ENCODE results near the gene FHAD1.
A peak's percentile ranks its signal among the peaks of the same experiment; 100 is the strongest.

FHAD1 gene

GRCh38 chr1:15238789-15239188, 8.2 kb upstream of the FHAD1 start:
- Histone ChIP-seq H3K36me3 (ENCODE audit: control insufficient read depth, insufficient read depth, low read length) (no peaks in the 10 kb centered on the region), H3K4me3 (ENCODE audit: low read depth, low read length) (no peak overlapping the region), H3K9me3 (ENCODE audit: control insufficient read depth, insufficient read depth, low read length) (no peaks in the 10 kb centered on the region), H3K4me1 (ENCODE audit: control insufficient read depth, insufficient read depth, low read length) (no peaks in the 10 kb centered on the region), H3K27me3 (ENCODE audit: control insufficient read depth, insufficient read depth, low read length) (no peaks in the 10 kb centered on the region), H3K9ac (ENCODE audit: low read depth, low read length) (no peak overlapping the region)

- Histone ChIP-seq H3K4me1 (ENCODE audit: control insufficient read depth, insufficient read depth, low read length) (peaks cover 3% of the 10 kb centered on the region), H3K4me3 (ENCODE audit: low read depth, low read length) (no peak overlapping the region), H3K9ac (ENCODE audit: low read depth, low read length) (no peak overlapping the region), H3K36me3 (ENCODE audit: control insufficient read depth, insufficient read depth, low read length) (no peaks in the 10 kb centered on the region), H3K27me3 (ENCODE audit: control insufficient read depth, insufficient read depth, low read length) (no peaks in the 10 kb centered on the region), H3K9me3 (ENCODE audit: control insufficient read depth, insufficient read depth, low read length) (no peaks in the 10 kb centered on the region)
Measured at GRCh38 chr1:15242766-15243165, 4.3 kb upstream of the FHAD1 start.

DNA sequence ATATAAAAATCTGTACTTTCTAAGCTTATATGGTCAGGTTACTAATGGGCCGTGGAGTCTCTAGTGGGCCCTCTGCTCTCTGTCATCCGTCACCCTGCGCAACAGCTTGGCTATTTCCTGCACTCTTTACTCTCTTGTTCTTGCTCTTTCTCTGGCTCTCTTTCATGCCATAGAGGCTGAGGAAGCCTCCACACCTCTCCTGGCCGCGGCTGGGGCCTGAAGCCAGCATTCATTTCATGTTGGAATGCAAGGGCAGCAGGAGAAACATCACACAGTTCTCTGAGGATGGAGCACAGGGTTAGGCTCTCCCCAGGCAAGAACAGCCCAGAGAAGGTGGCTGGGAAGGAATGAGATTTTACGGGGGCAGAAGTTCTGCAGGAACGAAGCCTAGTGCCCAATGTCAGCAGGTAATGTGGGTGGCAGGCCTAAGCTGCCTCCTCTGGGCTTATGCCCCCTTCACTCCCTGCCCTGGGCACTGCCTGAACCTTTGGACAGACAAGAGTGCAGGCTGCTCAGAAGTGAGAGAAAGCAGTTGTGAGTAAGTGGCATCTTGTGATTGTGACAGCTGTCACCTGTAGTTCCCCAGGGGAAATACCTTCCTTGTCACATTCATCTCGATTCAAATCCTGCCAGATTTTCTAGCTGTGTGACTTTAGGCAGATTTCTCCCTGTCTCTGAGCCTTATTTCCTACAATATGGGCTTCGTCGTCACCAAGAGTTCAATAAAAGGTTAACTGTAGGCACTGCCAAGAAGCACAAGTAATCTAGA, 3.6 kb upstream of the FHAD1 start:
- Histone ChIP-seq H3K4me1 (ENCODE audit: control insufficient read depth, insufficient read depth, low read length) (peaks cover 3% of the 10 kb centered on the region), H3K4me3 (ENCODE audit: low read depth, low read length) (no peak overlapping the region)

DNA sequence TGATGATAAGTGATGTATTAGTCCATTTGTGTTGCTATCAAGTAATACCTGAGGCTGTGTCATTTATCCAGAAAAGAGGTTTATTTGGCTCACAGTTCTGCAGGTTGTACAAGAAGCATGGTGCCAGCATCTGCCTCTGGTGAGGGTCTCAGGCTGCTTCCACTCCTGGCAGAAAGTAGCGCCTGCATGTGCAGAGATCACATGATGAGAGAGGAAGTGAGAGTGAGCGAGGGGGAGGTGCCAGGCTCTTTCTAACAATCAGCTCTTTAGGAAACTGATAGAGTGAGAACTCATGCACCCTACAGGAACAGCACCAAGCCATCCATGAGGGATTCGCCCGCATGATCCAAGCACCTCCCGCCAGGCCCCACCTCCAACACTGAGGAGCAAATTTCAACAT, 2.2 kb upstream of the FHAD1 start:
- H3K9ac ChIP-seq (ENCODE audit: low read depth, low read length) = no peak overlapping the region
- no peaks in the 10 kb centered on the region for H3K27me3 ChIP-seq (ENCODE audit: control insufficient read depth, insufficient read depth, low read length)
- peaks cover 3% of the 10 kb centered on the region for H3K4me1 ChIP-seq (ENCODE audit: control insufficient read depth, insufficient read depth, low read length)
- H3K4me3 ChIP-seq (ENCODE audit: low read depth, low read length) = no peak overlapping the region
- no peaks in the 10 kb centered on the region for H3K36me3 ChIP-seq (ENCODE audit: control insufficient read depth, insufficient read depth, low read length)
- no peaks in the 10 kb centered on the region for H3K9me3 ChIP-seq (ENCODE audit: control insufficient read depth, insufficient read depth, low read length)

More for the DNA sequence above, 3.6 kb upstream of the FHAD1 start:
- H3K36me3 ChIP-seq (ENCODE audit: control insufficient read depth, insufficient read depth, low read length) = no peaks in the 10 kb centered on the region
- H3K9ac ChIP-seq (ENCODE audit: low read depth, low read length) = peak overlapping the region; percentile 24
- no peaks in the 10 kb centered on the region for H3K9me3 ChIP-seq (ENCODE audit: control insufficient read depth, insufficient read depth, low read length)
- H3K27me3 ChIP-seq (ENCODE audit: control insufficient read depth, insufficient read depth, low read length) = no peaks in the 10 kb centered on the region

GRCh38 chr1:15245593-15246360, 1.2 kb upstream of the FHAD1 start:
- Histone ChIP-seq H3K27me3 (ENCODE audit: control insufficient read depth, insufficient read depth, low read length) (no peaks in the 10 kb centered on the region), H3K36me3 (ENCODE audit: control insufficient read depth, insufficient read depth, low read length) (no peaks in the 10 kb centered on the region), H3K4me3 (ENCODE audit: low read depth, low read length) (no peak overlapping the region), H3K9ac (ENCODE audit: low read depth, low read length) (no peak overlapping the region), H3K4me1 (ENCODE audit: control insufficient read depth, insufficient read depth, low read length) (peaks cover 3% of the 10 kb centered on the region), H3K9me3 (ENCODE audit: control insufficient read depth, insufficient read depth, low read length) (no peaks in the 10 kb centered on the region)

DNA sequence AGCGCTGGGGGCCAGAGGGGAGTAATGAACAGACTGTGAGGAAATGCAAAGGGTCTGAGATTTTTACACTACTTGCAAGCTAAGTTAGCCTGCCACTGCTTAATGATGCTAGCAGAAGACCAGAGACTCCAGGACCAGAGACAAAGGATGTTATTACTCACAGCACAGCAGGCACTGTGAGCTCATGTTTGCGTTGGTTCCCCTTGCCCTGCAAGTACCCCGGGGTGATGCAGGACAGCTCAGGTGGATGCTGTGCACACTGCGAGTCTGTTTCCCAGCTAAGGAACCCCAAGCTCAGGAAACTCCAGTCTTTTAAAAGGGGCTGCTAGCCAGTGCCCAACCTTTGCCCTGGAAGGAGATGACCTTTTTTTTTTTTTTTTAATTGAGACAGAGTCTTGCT, 1.2 kb downstream of the FHAD1 start:
- Histone ChIP-seq H3K4me1 (ENCODE audit: control insufficient read depth, insufficient read depth, low read length) (peaks cover 3% of the 10 kb centered on the region), H3K36me3 (ENCODE audit: control insufficient read depth, insufficient read depth, low read length) (no peaks in the 10 kb centered on the region), H3K27me3 (ENCODE audit: control insufficient read depth, insufficient read depth, low read length) (no peaks in the 10 kb centered on the region), H3K4me3 (ENCODE audit: low read depth, low read length) (no peak overlapping the region), H3K9ac (ENCODE audit: low read depth, low read length) (no peak overlapping the region), H3K9me3 (ENCODE audit: control insufficient read depth, insufficient read depth, low read length) (no peaks in the 10 kb centered on the region)

GRCh38 chr1:15249081-15249480, 2.1 kb downstream of the FHAD1 start:
- Histone ChIP-seq H3K4me1 (ENCODE audit: control insufficient read depth, insufficient read depth, low read length) (peaks cover 3% of the 10 kb centered on the region), H3K27me3 (ENCODE audit: control insufficient read depth, insufficient read depth, low read length) (no peaks in the 10 kb centered on the region), H3K4me3 (ENCODE audit: low read depth, low read length) (no peak overlapping the region), H3K36me3 (ENCODE audit: control insufficient read depth, insufficient read depth, low read length) (no peaks in the 10 kb centered on the region), H3K9me3 (ENCODE audit: control insufficient read depth, insufficient read depth, low read length) (no peaks in the 10 kb centered on the region), H3K9ac (ENCODE audit: low read depth, low read length) (no peak overlapping the region)

GRCh38 chr1:15251857-15252835, 5.1 kb downstream of the FHAD1 start:
- Histone ChIP-seq H3K36me3 (ENCODE audit: control insufficient read depth, insufficient read depth, low read length) (no peaks in the 10 kb centered on the region), H3K4me3 (ENCODE audit: low read depth, low read length) (no peak overlapping the region), H3K4me1 (ENCODE audit: control insufficient read depth, insufficient read depth, low read length) (no peaks in the 10 kb centered on the region), H3K9me3 (ENCODE audit: control insufficient read depth, insufficient read depth, low read length) (no peaks in the 10 kb centered on the region), H3K27me3 (ENCODE audit: control insufficient read depth, insufficient read depth, low read length) (no peaks in the 10 kb centered on the region), H3K9ac (ENCODE audit: low read depth, low read length) (no peak overlapping the region)

- Histone ChIP-seq H3K4me3 (ENCODE audit: low read depth, low read length) (no peak overlapping the region), H3K4me1 (ENCODE audit: control insufficient read depth, insufficient read depth, low read length) (no peaks in the 10 kb centered on the region), H3K36me3 (ENCODE audit: control insufficient read depth, insufficient read depth, low read length) (no peaks in the 10 kb centered on the region), H3K9ac (ENCODE audit: low read depth, low read length) (no peak overlapping the region), H3K27me3 (ENCODE audit: control insufficient read depth, insufficient read depth, low read length) (no peaks in the 10 kb centered on the region), H3K9me3 (ENCODE audit: control insufficient read depth, insufficient read depth, low read length) (no peaks in the 10 kb centered on the region)
Measured at GRCh38 chr1:15254559-15254958, 7.5 kb downstream of the FHAD1 start.

DNA sequence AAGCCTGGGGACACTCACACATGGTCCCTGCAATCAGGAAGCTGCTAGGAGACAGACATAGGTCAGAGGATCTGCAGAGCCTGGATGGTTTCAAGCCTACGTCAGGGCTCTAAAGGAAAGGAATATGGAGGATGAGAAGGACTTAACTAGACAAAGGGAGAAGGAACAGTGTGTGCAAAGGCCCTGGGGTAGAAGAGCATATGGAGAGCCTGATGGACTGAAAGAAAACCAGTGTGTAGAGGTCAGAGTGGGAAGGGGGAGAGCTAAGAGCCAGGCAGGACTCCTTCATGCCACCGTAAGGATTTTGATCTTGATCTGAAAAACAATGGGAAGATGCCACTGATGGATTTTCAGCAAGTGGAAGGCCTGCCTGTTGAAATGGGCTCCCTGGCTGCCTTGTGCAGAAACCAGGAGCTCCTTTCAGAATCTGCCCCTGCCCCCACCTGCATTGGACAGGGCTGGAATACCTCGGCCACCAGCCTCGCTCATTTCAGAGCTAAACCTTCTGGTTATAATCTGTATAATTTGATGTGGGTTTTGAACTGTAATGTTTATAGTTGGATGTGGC, 8.6 kb downstream of the FHAD1 start:
- no peak overlapping the region for H3K9ac ChIP-seq (ENCODE audit: low read depth, low read length)
- no peaks in the 10 kb centered on the region for H3K27me3 ChIP-seq (ENCODE audit: control insufficient read depth, insufficient read depth, low read length)

DNA sequence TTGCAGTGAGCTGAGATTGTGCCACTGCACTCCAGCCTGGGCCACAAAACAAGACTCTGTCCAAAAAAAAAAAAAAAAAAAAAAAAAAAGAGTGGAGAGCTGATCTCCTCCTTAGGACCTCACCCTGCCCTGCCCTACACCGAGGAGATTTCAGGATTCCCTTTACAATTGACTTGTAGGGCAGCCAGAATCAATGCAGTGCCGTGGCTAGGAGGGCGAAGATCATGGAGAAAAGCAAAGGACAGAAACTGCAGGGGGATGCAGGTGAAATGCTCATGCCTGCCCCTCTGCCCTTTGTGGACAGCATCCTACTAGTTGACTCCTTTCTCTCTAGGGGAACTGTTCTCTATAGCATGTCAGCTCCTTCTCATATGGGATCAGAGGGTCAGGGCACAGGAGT, 9.6 kb downstream of the FHAD1 start:
- Histone ChIP-seq H3K4me3 (ENCODE audit: low read depth, low read length) (no peak overlapping the region), H3K27me3 (ENCODE audit: control insufficient read depth, insufficient read depth, low read length) (no peaks in the 10 kb centered on the region), H3K9me3 (ENCODE audit: control insufficient read depth, insufficient read depth, low read length) (no peaks in the 10 kb centered on the region), H3K36me3 (ENCODE audit: control insufficient read depth, insufficient read depth, low read length) (no peaks in the 10 kb centered on the region), H3K9ac (ENCODE audit: low read depth, low read length) (no peak overlapping the region), H3K4me1 (ENCODE audit: control insufficient read depth, insufficient read depth, low read length) (no peaks in the 10 kb centered on the region)

More for the DNA sequence above, 8.6 kb downstream of the FHAD1 start:
- Histone ChIP-seq H3K36me3 (ENCODE audit: control insufficient read depth, insufficient read depth, low read length) (no peaks in the 10 kb centered on the region), H3K4me3 (ENCODE audit: low read depth, low read length) (no peak overlapping the region), H3K9me3 (ENCODE audit: control insufficient read depth, insufficient read depth, low read length) (no peaks in the 10 kb centered on the region), H3K4me1 (ENCODE audit: control insufficient read depth, insufficient read depth, low read length) (no peaks in the 10 kb centered on the region)
